A549 treated with AZD9567 at 1 μM for 4 hours (cell line): Measurements from ENCODE around the gene SH3BGR. TPM values are rescaled to one million over a fixed set of nuclear protein-coding genes. Genes with fewer than 3 reads are reported as not detected.

Source experiments
- total RNA-seq: library from RNA; stranded (reverse); fragments of 200-300 nt; extraction: Qiagen RNA extraction; gene quantifications from 5 replicates; pipeline ENCODE4 v1.2.3, GENCODE V29; 2022; ENCODE audit not compliant: insufficient read depth

The SH3BGR gene
- 0.37 to 1.2 TPM (median 0.91 TPM) in 4 of 5 replicates, not detected in the other for total RNA-seq

DNA sequence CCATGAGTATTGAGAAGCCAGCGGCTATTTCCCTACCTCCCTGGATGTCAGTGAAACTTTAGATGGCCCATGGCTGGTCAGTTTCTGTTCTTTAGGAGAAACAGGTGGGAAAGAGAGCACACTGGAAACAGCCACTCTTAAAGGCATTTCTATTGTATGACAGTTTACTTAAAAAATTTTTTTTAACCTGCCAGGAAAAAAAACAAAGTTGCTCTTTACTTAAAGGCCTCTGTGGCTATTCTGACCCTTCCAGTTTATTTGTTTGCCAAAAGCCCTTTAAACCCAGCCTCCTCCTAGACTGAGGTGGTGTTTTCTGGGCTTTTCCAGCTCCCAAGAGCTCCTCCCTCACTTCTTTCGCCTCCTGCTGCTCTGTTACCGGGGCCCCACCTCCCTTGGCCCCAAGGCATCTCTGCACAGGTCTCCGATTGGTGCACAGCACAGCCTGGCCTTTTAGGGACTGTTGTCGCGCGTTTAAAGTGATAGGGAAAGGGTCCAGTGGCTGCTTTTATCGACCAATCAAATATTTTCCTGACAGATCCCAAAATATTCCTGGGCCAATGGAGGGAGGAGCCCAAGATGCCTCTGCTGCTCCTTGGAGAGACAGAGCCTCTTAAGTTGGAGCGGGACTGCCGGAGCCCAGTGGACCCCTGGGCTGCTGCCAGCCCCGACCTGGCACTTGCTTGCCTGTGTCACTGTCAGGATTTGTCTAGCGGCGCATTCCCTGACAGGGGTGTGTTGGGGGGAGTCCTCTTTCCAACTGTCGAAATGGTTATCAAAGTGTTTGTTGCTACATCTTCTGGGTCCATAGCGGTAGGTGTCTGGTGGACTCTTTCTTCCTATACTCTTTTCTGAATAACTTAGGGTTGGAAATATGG lies at the start of gene SH3BGR:
Gene SH3BGR, plus strand, starts transcription at position 639 of the 875 bp plus-strand sequence. Its CDS starts 127 bp downstream, at position 766.

DNA sequence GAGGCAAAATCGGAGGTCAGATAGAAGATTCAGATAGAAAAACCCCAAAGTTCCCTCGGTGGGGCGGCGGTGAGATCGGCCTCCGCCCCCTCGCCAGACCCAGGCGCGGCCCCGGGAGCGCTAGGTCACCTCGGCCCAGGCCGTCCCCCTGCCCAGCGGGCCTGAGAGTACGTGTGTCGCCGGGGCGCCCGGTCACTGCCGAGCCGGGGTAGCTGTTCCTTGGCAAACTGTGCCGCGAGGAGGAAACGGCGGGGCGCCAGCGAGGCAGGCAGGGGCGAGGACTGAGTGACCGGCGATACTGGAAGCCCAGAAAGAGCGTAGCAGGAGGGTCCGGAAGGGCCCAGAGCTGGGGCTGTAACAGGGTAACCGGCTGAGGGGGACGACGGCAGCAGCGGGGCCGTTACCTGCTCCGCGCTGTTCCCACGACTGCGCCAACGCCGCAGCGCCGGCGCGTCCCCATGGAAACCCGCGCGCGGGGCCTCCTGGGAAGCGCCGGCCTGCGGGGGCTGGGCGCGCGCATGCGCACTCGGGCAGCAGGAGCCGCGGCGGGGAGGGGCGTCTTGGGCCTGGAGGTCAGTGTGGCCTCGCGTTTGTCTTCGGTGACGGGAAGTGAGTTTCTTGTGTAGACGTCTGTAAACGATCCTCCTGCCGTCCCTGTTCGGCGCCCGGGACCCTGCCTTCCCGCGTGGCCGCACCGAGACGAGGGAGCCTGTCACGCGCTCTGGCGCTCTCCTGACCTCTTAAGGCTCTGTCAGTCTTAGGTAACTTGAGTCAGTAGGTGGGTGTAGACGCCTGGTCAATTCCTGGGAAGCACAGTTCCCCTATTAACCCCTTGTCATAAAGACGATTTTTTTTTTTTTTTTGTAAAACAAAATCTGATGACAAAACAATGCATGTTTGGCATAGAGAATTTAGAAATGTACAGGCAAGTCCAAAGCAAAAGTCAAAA lies 6.2 kb upstream of the SH3BGR start, which contains the start of gene LCA5L:
Gene LCA5L, minus strand, starts transcription at position 458 of the 949 bp plus-strand sequence. CDS start 17,285 bp downstream, outside the sequence.

Other genes starting within 250 kb of the SH3BGR start
- 6.8 to 11.3 TPM (median 9.8 TPM) in 5 replicates for gene BRWD1, start 138.3 kb upstream of the SH3BGR start, total RNA-seq
- gene HMGN1, start 102.9 kb upstream of the SH3BGR start, total RNA-seq: 159 to 191 TPM (median 181 TPM) in 5 replicates
- gene LCA5L, start 6.2 kb upstream of the SH3BGR start, total RNA-seq: 1.4 to 3.2 TPM (median 1.5 TPM) in 5 replicates
- gene B3GALT5, start 161.0 kb downstream of the SH3BGR start, total RNA-seq: 0.05 to 0.14 TPM (median 0.09 TPM) in 4 of 5 replicates, not detected in the other